GM19328 (cell line): ENCODE results near the gene ALDH1A2.
"Not testable (repeated sequence)": the region's sequence is repeated elsewhere in the genome, so short reads cannot be mapped to it uniquely, and the experiment has no call there.

Source experiments
- ATAC-seq: cut with Tn5 transposase; IDR thresholded peaks from one replicate; pipeline ENCODE4 v1.9.1; 2021; ENCODE audit warnings: mild to moderate bottlenecking, moderate library complexity; ENCODE audit not compliant: unreplicated experiment

Gene ALDH1A2

GRCh38 chr15:58065445-58066041 lies at the start of gene ALDH1A2:
ALDH1A2 (minus strand) TSS chr15:58065711; CDS start chr15:58065650, 61 bp downstream.
- ATAC-seq = no peak

- no peak for ATAC-seq
These were observed 49.3 kb upstream of the ALDH1A2 start for GRCh38 chr15:58114812-58115211.

GRCh38 chr15:58114388-58114787 lies 48.9 kb upstream of the ALDH1A2 start:
- ATAC-seq = no peak

- ATAC-seq = not testable (repeated sequence)
These were observed 47.8 kb upstream of the ALDH1A2 start for GRCh38 chr15:58113358-58113757.

- no peak for ATAC-seq
These were observed 46.2 kb upstream of the ALDH1A2 start for GRCh38 chr15:58111718-58112104.

GRCh38 chr15:58110999-58111717 lies 45.6 kb upstream of the ALDH1A2 start:
- no peak for ATAC-seq

GRCh38 chr15:58109419-58109818 lies 43.9 kb upstream of the ALDH1A2 start:
- no peak for ATAC-seq

GRCh38 chr15:58108117-58108516 lies 42.6 kb upstream of the ALDH1A2 start:
- no peak for ATAC-seq

- ATAC-seq = no peak
These were observed 38.0 kb upstream of the ALDH1A2 start for GRCh38 chr15:58103482-58103881.

GRCh38 chr15:58096529-58097084 lies 31.1 kb upstream of the ALDH1A2 start:
- no peak for ATAC-seq

GRCh38 chr15:58095415-58095814 lies 29.9 kb upstream of the ALDH1A2 start:
- ATAC-seq = no peak

- no peak for ATAC-seq
These were observed 22.4 kb upstream of the ALDH1A2 start for GRCh38 chr15:58087871-58088270.

- ATAC-seq = no peak
These were observed 21.0 kb upstream of the ALDH1A2 start for GRCh38 chr15:58086491-58086890.

- ATAC-seq = no peak
These were observed 18.0 kb upstream of the ALDH1A2 start for GRCh38 chr15:58083526-58083925.

- ATAC-seq = no peak
These were observed 16.4 kb upstream of the ALDH1A2 start for GRCh38 chr15:58081891-58082290.

GRCh38 chr15:58081456-58081855 lies 15.9 kb upstream of the ALDH1A2 start:
- no peak for ATAC-seq

- not testable (repeated sequence) for ATAC-seq
These were observed 15.4 kb upstream of the ALDH1A2 start for GRCh38 chr15:58080959-58081358.

- ATAC-seq = no peak
These were observed 14.9 kb upstream of the ALDH1A2 start for GRCh38 chr15:58080398-58080797.

GRCh38 chr15:58078591-58078990 lies 13.1 kb upstream of the ALDH1A2 start:
- no peak for ATAC-seq

- no peak for ATAC-seq
These were observed 11.9 kb upstream of the ALDH1A2 start for GRCh38 chr15:58077427-58077826.

GRCh38 chr15:58074452-58074851 lies 8.9 kb upstream of the ALDH1A2 start:
- ATAC-seq = no peak

- ATAC-seq = no peak
These were observed 5.4 kb upstream of the ALDH1A2 start for GRCh38 chr15:58070801-58071418.
